ENCODE data around the gene MPZL1. TPM values are rescaled to one million over a fixed set of nuclear protein-coding genes. Genes with fewer than 3 reads are reported as not detected.

The MPZL1 gene
- total and polyA plus RNA-seq, 7 experiments from 2014 or later = 4.8 to 25.3 (median 12.2) TPM

GRCh38 chr1:167815650-167816049, 93.9 kb downstream of the MPZL1 start:
- H3K4me1 Mint-ChIP-seq = peaks cover 0 to 7% (median 4%) of the 10 kb centered on the region in 7 donors
- peaks cover 11 to 51% (median 27%) of the 10 kb centered on the region in 11 donors for H3K9me3 Mint-ChIP-seq
- H3K4me3 Mint-ChIP-seq = no peak overlapping the region
- POLR2A ChIA-PET = no interaction called here
- peaks cover 15 to 32% (median 19%) of the 10 kb centered on the region in 5 donors for H3K36me3 Mint-ChIP-seq
- H3K27ac ChIP-seq (ENCODE audit: low read depth, low read length) = no peak overlapping the region
- DNase-seq = no peak
- CTCF ChIA-PET = interaction anchor here (0.7 kb wide), 1 partner anchor 244 kb away, joined by 3 read pairs; no protein-coding TSS in a partner anchor
- no peaks in the 10 kb centered on the region for H3K36me3 ChIP-seq (ENCODE audit: control insufficient read depth in 2 of 3, insufficient read depth in 3 of 3, low read length in 3 of 3)
- ATAC-seq = no peak
- intact Hi-C loops (cut with micrococcal nuclease) = no loop called here
- no peak overlapping the region for H3K27ac Mint-ChIP-seq
- no peaks in the 10 kb centered on the region for H3K27me3 ChIP-seq (ENCODE audit: control insufficient read depth in 2 of 2, insufficient read depth in 2 of 2, low read length in 2 of 2)
- H3K4me1 ChIP-seq (ENCODE audit: control insufficient read depth in 2 of 2, insufficient read depth in 2 of 2, low read length in 2 of 2) = no peaks in the 10 kb centered on the region
- peaks cover 3 to 26% (median 7%) of the 10 kb centered on the region in 5 donors for H3K27me3 Mint-ChIP-seq
- H3K4me3 ChIP-seq (ENCODE audit: low read length) = no peak overlapping the region
- peaks cover 0 to 4% (median 0%) of the 10 kb centered on the region in 3 experiments for H3K9me3 ChIP-seq (ENCODE audit: control insufficient read depth in 2 of 3, low read length in 3 of 3)

DNA sequence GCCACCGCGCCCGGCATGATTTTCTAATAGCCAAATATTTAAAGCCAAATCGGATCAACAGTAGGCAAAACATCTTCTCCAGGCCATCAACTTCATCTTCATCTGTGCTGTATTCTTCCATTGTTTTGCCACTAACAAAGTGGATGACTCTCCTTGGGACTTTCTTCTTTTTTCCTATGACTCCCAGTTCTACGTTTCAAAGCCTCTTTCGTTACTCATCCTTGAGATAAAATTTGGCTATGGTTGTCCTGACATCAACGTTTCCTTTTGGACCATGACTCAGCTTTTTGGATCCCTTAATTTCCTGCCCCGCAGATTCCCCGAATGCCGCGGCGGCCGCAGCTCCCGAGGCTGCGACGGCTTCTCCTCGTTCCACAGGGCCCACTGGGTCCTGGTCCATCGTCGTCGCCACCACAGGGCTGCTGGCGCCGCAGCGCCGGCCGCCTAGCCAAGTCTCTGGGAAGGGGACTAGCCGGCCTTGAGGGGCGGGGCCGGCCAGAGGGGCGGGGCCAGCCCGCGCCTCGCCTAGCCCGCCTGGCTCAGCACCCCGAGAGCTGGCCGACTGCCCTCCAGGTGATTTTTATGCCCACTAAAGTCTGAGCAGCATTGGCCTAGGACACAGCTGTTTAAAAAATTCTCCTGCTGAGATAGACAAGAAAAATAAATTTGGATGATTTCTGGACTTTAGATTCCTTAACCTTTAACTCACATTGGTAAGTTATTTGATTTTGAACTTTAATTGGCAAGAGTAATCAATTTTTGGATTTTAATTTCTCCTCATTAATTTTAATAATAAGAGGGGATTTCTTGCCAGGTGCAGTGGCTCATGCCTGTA, 98.3 kb downstream of the MPZL1 start:
- POLR2A ChIA-PET = interaction anchor here (0.6 kb wide), 1 partner anchor 74 kb away, joined by 4 read pairs; no protein-coding TSS in a partner anchor
- H3K4me3 Mint-ChIP-seq = peak overlapping the region in 9 of 10 donors; percentile 15 to 76 (median 60)
- intact Hi-C loops (cut with micrococcal nuclease) = no loop called here
- Histone ChIP-seq H3K36me3 (ENCODE audit: control insufficient read depth in 2 of 3, insufficient read depth in 3 of 3, low read length in 3 of 3) (no peaks in the 10 kb centered on the region), H3K27ac (ENCODE audit: low read depth, low read length) (no peak overlapping the region), H3K9me3 (ENCODE audit: control insufficient read depth in 2 of 3, low read length in 3 of 3) (peaks cover 0 to 4% (median 0%) of the 10 kb centered on the region in 3 experiments), H3K4me3 (ENCODE audit: low read length) (no peak overlapping the region), H3K27me3 (ENCODE audit: control insufficient read depth in 2 of 2, insufficient read depth in 2 of 2, low read length in 2 of 2) (no peaks in the 10 kb centered on the region), H3K4me1 (ENCODE audit: control insufficient read depth in 2 of 2, insufficient read depth in 2 of 2, low read length in 2 of 2) (no peaks in the 10 kb centered on the region)
- DNase-seq (peak in 1 of 9 donors; percentile 47), ATAC-seq (peak; percentile 71)
- H3K36me3 Mint-ChIP-seq = peaks cover 5 to 13% (median 7%) of the 10 kb centered on the region in 5 donors
- H3K27ac Mint-ChIP-seq = peak overlapping the region in 1 of 9 donors; percentile 65
- peaks cover 0 to 14% (median 9%) of the 10 kb centered on the region in 11 donors for H3K9me3 Mint-ChIP-seq
- peaks cover 8 to 22% (median 20%) of the 10 kb centered on the region in 5 donors for H3K27me3 Mint-ChIP-seq
- CTCF ChIA-PET = no interaction called here
- peaks cover 0 to 18% (median 4%) of the 10 kb centered on the region in 7 donors for H3K4me1 Mint-ChIP-seq

GRCh38 chr1:167820684-167821355, 99.0 kb downstream of the MPZL1 start:
- H3K36me3 ChIP-seq (ENCODE audit: control insufficient read depth in 2 of 3, insufficient read depth in 3 of 3, low read length in 3 of 3) = no peaks in the 10 kb centered on the region
- Mint-ChIP-seq H3K9me3 (peaks cover 0 to 7% (median 2%) of the 10 kb centered on the region in 11 donors), H3K4me3 (peak overlapping the region in 3 of 10 donors; percentile 7 to 62 (median 41)), H3K27ac (no peak overlapping the region), H3K27me3 (peaks cover 8 to 22% (median 20%) of the 10 kb centered on the region in 5 donors), H3K4me1 (peaks cover 0 to 18% (median 4%) of the 10 kb centered on the region in 7 donors), H3K36me3 (peaks cover under 1 to 5% (median 3%) of the 10 kb centered on the region in 5 donors)
- no peaks in the 10 kb centered on the region for H3K4me1 ChIP-seq (ENCODE audit: control insufficient read depth in 2 of 2, insufficient read depth in 2 of 2, low read length in 2 of 2)
- DNase-seq = no peak
- H3K27ac ChIP-seq (ENCODE audit: low read depth, low read length) = no peak overlapping the region
- H3K9me3 ChIP-seq (ENCODE audit: control insufficient read depth in 2 of 3, low read length in 3 of 3) = no peaks in the 10 kb centered on the region
- no peak overlapping the region for H3K4me3 ChIP-seq (ENCODE audit: low read length)
- CTCF ChIA-PET = no interaction called here
- POLR2A ChIA-PET = no interaction called here
- no peak for ATAC-seq
- intact Hi-C loops (cut with micrococcal nuclease) = no loop called here
- H3K27me3 ChIP-seq (ENCODE audit: control insufficient read depth in 2 of 2, insufficient read depth in 2 of 2, low read length in 2 of 2) = no peaks in the 10 kb centered on the region

DNA sequence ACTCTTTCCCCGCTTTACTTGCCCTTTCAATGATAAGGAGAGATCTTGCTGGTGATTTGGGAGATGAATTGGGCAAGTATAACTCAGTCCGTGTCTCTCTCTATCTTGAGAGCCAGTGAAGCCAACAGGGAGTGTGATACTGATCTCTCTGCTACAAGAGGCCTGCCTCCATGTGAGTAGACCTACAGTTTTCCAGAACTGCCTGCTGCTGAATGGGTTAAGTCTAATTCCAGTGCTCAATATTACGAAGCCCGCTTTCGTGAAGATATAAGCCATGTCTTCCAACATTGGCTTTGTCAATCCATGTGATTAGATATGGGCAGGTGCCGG, 99.5 kb downstream of the MPZL1 start:
- peaks cover 0 to 4% (median 0%) of the 10 kb centered on the region in 11 donors for H3K9me3 Mint-ChIP-seq
- Histone ChIP-seq H3K27ac (ENCODE audit: low read depth, low read length) (no peak overlapping the region), H3K4me1 (ENCODE audit: control insufficient read depth in 2 of 2, insufficient read depth in 2 of 2, low read length in 2 of 2) (no peaks in the 10 kb centered on the region), H3K36me3 (ENCODE audit: control insufficient read depth in 2 of 3, insufficient read depth in 3 of 3, low read length in 3 of 3) (no peaks in the 10 kb centered on the region), H3K27me3 (ENCODE audit: control insufficient read depth in 2 of 2, insufficient read depth in 2 of 2, low read length in 2 of 2) (no peaks in the 10 kb centered on the region), H3K4me3 (ENCODE audit: low read length) (no peak overlapping the region), H3K9me3 (ENCODE audit: control insufficient read depth in 2 of 3, low read length in 3 of 3) (no peaks in the 10 kb centered on the region)
- no peak for ATAC-seq
- H3K4me3 Mint-ChIP-seq = peak overlapping the region in 1 of 10 donors; percentile 23
- H3K27me3 Mint-ChIP-seq = peaks cover 8 to 24% (median 20%) of the 10 kb centered on the region in 5 donors
- no peak for DNase-seq
- peaks cover 0 to 4% (median 0%) of the 10 kb centered on the region in 5 donors for H3K36me3 Mint-ChIP-seq
- peaks cover 0 to 18% (median 4%) of the 10 kb centered on the region in 7 donors for H3K4me1 Mint-ChIP-seq
- POLR2A ChIA-PET = no interaction called here
- intact Hi-C loops (cut with micrococcal nuclease) = no loop called here
- CTCF ChIA-PET = no interaction called here
- no peak overlapping the region for H3K27ac Mint-ChIP-seq

GRCh38 chr1:167821969-167822685, 100.3 kb downstream of the MPZL1 start:
- ATAC-seq (no peak), DNase-seq (no peak)
- ChIA-PET CTCF (no interaction called here), POLR2A (no interaction called here)
- H3K4me1 Mint-ChIP-seq = peaks cover 0 to 18% (median 4%) of the 10 kb centered on the region in 7 donors
- H3K36me3 ChIP-seq (ENCODE audit: control insufficient read depth in 2 of 3, insufficient read depth in 3 of 3, low read length in 3 of 3) = no peaks in the 10 kb centered on the region
- H3K9me3 Mint-ChIP-seq = peaks cover 0 to 4% (median 0%) of the 10 kb centered on the region in 11 donors
- no peak overlapping the region for H3K27ac Mint-ChIP-seq
- H3K4me3 ChIP-seq (ENCODE audit: low read length) = no peak overlapping the region
- H3K4me1 ChIP-seq (ENCODE audit: control insufficient read depth in 2 of 2, insufficient read depth in 2 of 2, low read length in 2 of 2) = no peaks in the 10 kb centered on the region
- H3K9me3 ChIP-seq (ENCODE audit: control insufficient read depth in 2 of 3, low read length in 3 of 3) = no peaks in the 10 kb centered on the region
- no peaks in the 10 kb centered on the region for H3K27me3 ChIP-seq (ENCODE audit: control insufficient read depth in 2 of 2, insufficient read depth in 2 of 2, low read length in 2 of 2)
- intact Hi-C loops (cut with micrococcal nuclease) = no loop called here
- peaks cover 8 to 31% (median 20%) of the 10 kb centered on the region in 5 donors for H3K27me3 Mint-ChIP-seq
- H3K36me3 Mint-ChIP-seq = peaks cover 0 to 4% (median 0%) of the 10 kb centered on the region in 5 donors
- H3K27ac ChIP-seq (ENCODE audit: low read depth, low read length) = no peak overlapping the region
- no peak overlapping the region for H3K4me3 Mint-ChIP-seq

GRCh38 chr1:167824163-167824794, 102.5 kb downstream of the MPZL1 start:
- Mint-ChIP-seq H3K4me3 (no peak overlapping the region), H3K4me1 (peaks cover 0 to 18% (median 4%) of the 10 kb centered on the region in 7 donors), H3K27me3 (peaks cover 8 to 31% (median 20%) of the 10 kb centered on the region in 5 donors), H3K27ac (no peak overlapping the region), H3K9me3 (peaks cover 0 to 4% (median 0%) of the 10 kb centered on the region in 11 donors), H3K36me3 (peaks cover 0 to 4% (median 0%) of the 10 kb centered on the region in 5 donors)
- Histone ChIP-seq H3K36me3 (ENCODE audit: control insufficient read depth in 2 of 3, insufficient read depth in 3 of 3, low read length in 3 of 3) (no peaks in the 10 kb centered on the region), H3K27me3 (ENCODE audit: control insufficient read depth in 2 of 2, insufficient read depth in 2 of 2, low read length in 2 of 2) (no peaks in the 10 kb centered on the region), H3K27ac (ENCODE audit: low read depth, low read length) (no peak overlapping the region), H3K4me1 (ENCODE audit: control insufficient read depth in 2 of 2, insufficient read depth in 2 of 2, low read length in 2 of 2) (no peaks in the 10 kb centered on the region), H3K4me3 (ENCODE audit: low read length) (no peak overlapping the region), H3K9me3 (ENCODE audit: control insufficient read depth in 2 of 3, low read length in 3 of 3) (no peaks in the 10 kb centered on the region)
- CTCF ChIA-PET = interaction anchor here (1.0 kb wide), 1 partner anchor 22 kb away, joined by 3 read pairs; no protein-coding TSS in a partner anchor
- POLR2A ChIA-PET = no interaction called here
- intact Hi-C loops (cut with micrococcal nuclease) = no loop called here
- DNase-seq (no peak), ATAC-seq (no peak)
